Muscle of leg (tissue), 11 donors: ENCODE data around the gene DNAH10. TPM values are rescaled to one million over a fixed set of nuclear protein-coding genes. Genes with fewer than 3 reads are reported as not detected.

ENCODE experiments used
- DNase-seq: peaks from one replicate; pipeline ENCODE4 v3.0.0; 2013
- H3K27ac ChIP-seq: one replicate; pipeline ENCODE4 v1.5.1; 2013; ENCODE audit warnings: mild to moderate bottlenecking, low read length, control low read depth
- H3K27me3 ChIP-seq: one replicate; pipeline ENCODE4 v1.6.1; 2013; ENCODE audit warnings: low read length; ENCODE audit not compliant: control insufficient read depth, insufficient read depth
- H3K36me3 ChIP-seq: one replicate; pipeline ENCODE4 v1.6.1; 2013; ENCODE audit warnings: low read length; ENCODE audit not compliant: control insufficient read depth, insufficient read depth
- H3K4me1 ChIP-seq: one replicate; pipeline ENCODE4 v1.6.1; 2013; ENCODE audit warnings: low read length; ENCODE audit not compliant: control insufficient read depth, insufficient read depth
- H3K4me3 ChIP-seq: one replicate; pipeline ENCODE4 v1.5.1; 2013; ENCODE audit warnings: low read length, control low read depth
- H3K9me3 ChIP-seq: replicated peaks from 2 replicates; pipeline ENCODE4 v1.6.1; 2013; ENCODE audit warnings: low read depth, low read length; ENCODE audit not compliant: control insufficient read depth
- WGBS: methylation state at CpG from one replicate; pipeline ENCODE4 v1.1.5; 2013; ENCODE audit warnings: missing lambda C conversion rate; ENCODE audit not compliant: insufficient coverage; 5-methylcytosine and 5-hydroxymethylcytosine counted together
- polyA plus RNA-seq, 8 donors: library from polyadenylated mRNA; unstranded; fragments of 120-200 nt; gene quantifications; one replicate each; pipeline versions ENCODE4 v1.2.1 to v1.2.3, GENCODE V29; 2013; ENCODE audit warnings: inconsistent platforms in 1 of 8, low replicate concordance in 1 of 8; ENCODE audit not compliant: insufficient read length in 8 of 8, insufficient read depth in 1 of 8
- total RNA-seq: library from RNA; stranded (reverse); fragments of 120-200 nt; gene quantifications from one replicate; pipeline ENCODE4 v1.2.4, GENCODE V29; 2013

DNAH10 gene
- total and polyA plus RNA-seq, 9 donors, result 1.2 to 8.6 (median 1.7) TPM

GRCh38 chr12:123867141-123867540 is 105.0 kb downstream of the DNAH10 start:
- Histone ChIP-seq H3K9me3 (no peaks in the 10 kb centered on the region), H3K27me3 (peaks cover 7% of the 10 kb centered on the region), H3K4me3 (no peak overlapping the region), H3K36me3 (no peaks in the 10 kb centered on the region), H3K4me1 (peaks cover 4% of the 10 kb centered on the region), H3K27ac (no peak overlapping the region)
- no peak for DNase-seq
- no CpG with 5 or more reads among the region's 1 CpG for WGBS

- no peaks in the 10 kb centered on the region for H3K9me3 ChIP-seq
- H3K4me3 ChIP-seq, result no peak overlapping the region
- peaks cover 7% of the 10 kb centered on the region for H3K27me3 ChIP-seq
- H3K36me3 ChIP-seq, result no peaks in the 10 kb centered on the region
- no peak overlapping the region for H3K27ac ChIP-seq
- H3K4me1 ChIP-seq, result peaks cover 4% of the 10 kb centered on the region
- 55% methylated on average over 10 of the region's 10 CpGs for WGBS
- DNase-seq, result no peak
Observed at GRCh38 chr12:123868791-123869190, 106.7 kb downstream of the DNAH10 start.

DNA sequence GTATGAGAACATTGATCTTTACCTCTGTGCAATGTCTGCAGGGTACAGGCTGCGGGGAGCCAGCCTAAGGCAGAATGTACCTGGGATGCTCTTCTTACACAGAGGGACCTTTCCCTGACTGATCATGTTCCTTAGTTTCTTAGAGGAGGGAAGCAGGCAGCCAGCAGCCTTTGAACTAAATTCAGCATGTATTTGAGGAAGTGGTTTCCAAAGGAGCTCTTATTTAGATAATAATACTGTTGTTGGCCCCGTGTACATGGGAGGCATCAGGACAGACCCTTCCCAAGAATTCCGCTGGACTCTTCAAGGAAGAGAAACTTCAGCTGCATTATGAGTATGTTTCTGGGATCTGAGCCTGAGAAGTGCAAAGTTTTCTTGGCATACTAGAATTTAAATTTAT is 111.7 kb downstream of the DNAH10 start:
- H3K4me3 ChIP-seq, result no peak overlapping the region
- peaks cover 4% of the 10 kb centered on the region for H3K4me1 ChIP-seq
- H3K27ac ChIP-seq, result no peak overlapping the region
- H3K27me3 ChIP-seq, result peaks cover 5% of the 10 kb centered on the region
- H3K9me3 ChIP-seq, result no peaks in the 10 kb centered on the region
- no CpG with 5 or more reads among the region's 3 CpGs for WGBS
- H3K36me3 ChIP-seq, result no peaks in the 10 kb centered on the region
- DNase-seq, result no peak

DNA sequence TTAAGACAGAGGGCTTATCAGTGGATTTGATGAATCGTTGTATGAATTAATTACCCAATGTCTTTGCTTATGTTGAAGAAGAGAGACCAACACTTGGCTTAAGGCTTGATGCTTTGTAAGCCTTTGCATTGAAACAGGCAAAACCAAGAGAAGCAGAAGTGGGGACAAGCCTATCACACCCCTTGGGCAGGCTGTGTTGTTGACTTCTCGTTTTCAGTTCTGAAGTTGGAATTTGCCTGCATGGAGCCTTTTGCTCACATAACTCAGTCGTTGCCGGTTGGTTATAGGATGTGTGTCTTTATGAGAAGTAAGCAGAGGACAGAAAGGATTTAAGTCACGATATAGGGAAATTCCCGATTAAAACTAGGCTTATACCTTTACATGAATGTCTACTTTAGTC is 115.9 kb downstream of the DNAH10 start:
- no peak for DNase-seq
- H3K27ac ChIP-seq, result no peak overlapping the region
- no peak overlapping the region for H3K4me3 ChIP-seq
- no peaks in the 10 kb centered on the region for H3K36me3 ChIP-seq
- H3K27me3 ChIP-seq, result peaks cover 3% of the 10 kb centered on the region
- WGBS, result no CpG with 5 or more reads among the region's 6 CpGs
- no peaks in the 10 kb centered on the region for H3K4me1 ChIP-seq
- no peaks in the 10 kb centered on the region for H3K9me3 ChIP-seq

DNA sequence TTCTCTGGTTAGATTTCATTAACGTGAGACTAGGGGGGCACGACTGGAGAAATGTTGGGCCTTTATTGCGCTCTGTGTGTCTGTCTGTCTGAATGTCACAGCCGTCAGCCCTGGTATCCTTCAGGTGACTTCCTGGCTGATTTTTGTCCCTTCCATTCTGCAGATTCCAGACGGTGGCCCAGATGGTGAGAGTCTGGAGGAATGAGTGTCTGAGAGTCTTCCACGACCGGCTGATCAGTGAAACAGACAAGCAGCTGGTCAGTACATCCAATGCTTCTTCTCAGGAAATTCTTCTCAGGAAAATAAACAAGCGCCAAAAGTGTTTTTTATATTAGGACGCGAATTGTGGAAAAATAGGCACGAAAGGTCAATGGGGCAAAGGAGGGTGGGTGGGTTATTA is 117.0 kb downstream of the DNAH10 start:
- 68% methylated on average over 5 of the region's 11 CpGs for WGBS
- no peak overlapping the region for H3K4me3 ChIP-seq
- peaks cover 3% of the 10 kb centered on the region for H3K27me3 ChIP-seq
- no peaks in the 10 kb centered on the region for H3K4me1 ChIP-seq
- no peak overlapping the region for H3K27ac ChIP-seq
- H3K9me3 ChIP-seq, result no peaks in the 10 kb centered on the region
- no peak for DNase-seq
- H3K36me3 ChIP-seq, result no peaks in the 10 kb centered on the region

DNA sequence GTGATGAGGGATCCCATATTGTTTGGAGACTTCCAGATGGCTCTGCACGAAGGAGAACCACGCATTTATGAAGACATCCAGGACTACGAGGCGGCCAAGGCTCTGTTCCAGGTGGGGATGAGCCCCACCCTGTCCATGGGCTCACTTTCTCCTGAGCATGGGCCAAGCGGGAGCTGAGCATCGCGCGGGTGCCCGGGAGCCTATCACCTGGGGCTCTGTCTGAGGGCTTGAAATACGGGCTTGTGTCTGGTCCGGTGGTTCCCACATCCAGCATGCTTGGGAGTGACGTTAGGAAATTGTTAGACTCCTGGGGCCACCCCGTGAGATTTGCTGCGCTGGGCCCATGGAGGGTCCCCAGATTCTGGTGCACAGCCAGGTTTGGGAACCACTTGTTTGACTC is 117.6 kb downstream of the DNAH10 start:
- H3K4me3 ChIP-seq, result no peak overlapping the region
- peaks cover 2% of the 10 kb centered on the region for H3K9me3 ChIP-seq
- H3K27me3 ChIP-seq, result peaks cover 5% of the 10 kb centered on the region
- H3K27ac ChIP-seq, result no peak overlapping the region
- WGBS, result 87% methylated on average over 14 of the region's 14 CpGs
- no peaks in the 10 kb centered on the region for H3K36me3 ChIP-seq
- DNase-seq, result no peak
- no peaks in the 10 kb centered on the region for H3K4me1 ChIP-seq

DNA sequence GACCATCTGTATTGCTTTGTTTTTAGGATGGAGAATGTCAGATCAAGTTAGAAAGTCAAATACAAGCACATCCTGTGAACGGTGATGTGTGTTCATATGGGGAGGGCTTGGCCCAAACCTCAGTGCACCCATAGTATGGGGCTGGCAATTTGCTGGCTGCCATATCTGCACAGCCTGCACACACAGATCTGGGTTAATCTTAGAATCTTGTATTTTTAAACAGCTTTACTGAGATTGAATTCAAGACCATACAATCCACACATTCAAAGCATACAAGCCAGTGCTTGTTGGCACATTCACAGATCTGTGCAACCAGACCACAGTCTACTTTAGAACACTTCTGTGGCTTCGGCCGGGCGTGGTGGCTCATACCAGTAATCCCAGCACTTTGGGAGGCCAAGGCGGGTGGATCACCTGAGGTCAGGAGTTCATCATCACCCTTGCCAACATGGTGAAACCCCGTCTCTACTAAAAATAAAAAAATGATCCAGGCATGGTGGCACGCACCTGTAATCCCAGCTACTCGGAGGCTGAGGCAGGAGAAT is 120.1 kb downstream of the DNAH10 start:
- Histone ChIP-seq H3K27ac (no peak overlapping the region), H3K36me3 (no peaks in the 10 kb centered on the region), H3K4me1 (no peaks in the 10 kb centered on the region), H3K4me3 (no peak overlapping the region), H3K9me3 (peaks cover 2% of the 10 kb centered on the region), H3K27me3 (peaks cover 11% of the 10 kb centered on the region)
- WGBS, result 88% methylated on average over 4 of the region's 8 CpGs
- DNase-seq, result no peak

DNA sequence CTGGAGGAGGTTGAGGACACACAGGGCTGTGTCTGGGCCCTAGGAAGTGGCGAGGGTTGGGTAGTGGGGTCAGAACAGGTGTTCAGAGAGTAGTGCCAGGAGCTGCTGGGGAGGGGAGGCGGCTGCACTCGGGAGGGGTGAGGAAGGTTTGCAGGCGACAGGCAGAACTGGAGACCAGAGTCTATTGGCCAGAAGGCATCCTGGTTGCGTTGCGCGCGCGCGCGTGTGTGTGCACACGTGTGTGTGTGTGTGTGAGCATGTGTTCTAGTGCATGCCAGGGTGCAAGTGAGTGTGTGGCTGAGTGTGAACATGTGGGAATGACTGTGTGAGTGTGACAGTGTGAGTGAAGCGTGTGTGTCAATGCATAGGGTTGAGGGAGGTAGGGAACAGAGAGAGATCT is 124.2 kb downstream of the DNAH10 start:
- Histone ChIP-seq H3K27ac (no peak overlapping the region), H3K4me1 (no peaks in the 10 kb centered on the region), H3K36me3 (no peaks in the 10 kb centered on the region), H3K27me3 (peaks cover 22% of the 10 kb centered on the region), H3K4me3 (no peak overlapping the region), H3K9me3 (peaks cover 2% of the 10 kb centered on the region)
- WGBS, result 77% methylated on average over 13 of the region's 13 CpGs
- DNase-seq, result no peak

GRCh38 chr12:123886931-123887582 is 125.0 kb downstream of the DNAH10 start:
- Histone ChIP-seq H3K4me3 (no peak overlapping the region), H3K27me3 (peaks cover 27% of the 10 kb centered on the region), H3K9me3 (peaks cover 2% of the 10 kb centered on the region), H3K4me1 (no peaks in the 10 kb centered on the region), H3K27ac (no peak overlapping the region), H3K36me3 (no peaks in the 10 kb centered on the region)
- DNase-seq, result no peak
- 67% methylated on average over 15 of the region's 22 CpGs for WGBS

DNA sequence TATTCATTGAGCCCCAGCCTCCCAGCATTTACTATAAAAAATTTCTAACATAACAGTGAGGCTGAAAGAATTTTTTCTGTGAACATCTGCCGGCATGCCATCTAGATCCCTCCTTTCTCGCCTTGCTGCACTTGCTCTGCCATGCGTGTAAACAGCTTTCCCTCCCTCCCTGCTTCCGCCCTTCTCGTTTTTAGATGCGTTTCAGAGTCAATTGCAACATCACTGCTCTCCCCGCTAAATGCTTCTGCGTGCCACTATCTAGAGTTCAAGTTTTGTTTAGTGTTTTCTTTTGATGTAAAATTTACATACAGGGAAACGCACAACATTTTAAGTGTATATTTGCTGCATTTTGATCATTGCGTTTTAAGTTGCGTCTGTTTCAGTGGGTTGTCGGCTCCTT is 126.9 kb downstream of the DNAH10 start:
- Histone ChIP-seq H3K36me3 (no peaks in the 10 kb centered on the region), H3K4me3 (no peak overlapping the region), H3K27ac (no peak overlapping the region), H3K4me1 (no peaks in the 10 kb centered on the region), H3K9me3 (peaks cover 2% of the 10 kb centered on the region), H3K27me3 (peaks cover 30% of the 10 kb centered on the region)
- WGBS, result 76% methylated on average over 4 of the region's 12 CpGs
- DNase-seq, result no peak
